ENCODE measurements around the gene PRKCA.

DNA sequence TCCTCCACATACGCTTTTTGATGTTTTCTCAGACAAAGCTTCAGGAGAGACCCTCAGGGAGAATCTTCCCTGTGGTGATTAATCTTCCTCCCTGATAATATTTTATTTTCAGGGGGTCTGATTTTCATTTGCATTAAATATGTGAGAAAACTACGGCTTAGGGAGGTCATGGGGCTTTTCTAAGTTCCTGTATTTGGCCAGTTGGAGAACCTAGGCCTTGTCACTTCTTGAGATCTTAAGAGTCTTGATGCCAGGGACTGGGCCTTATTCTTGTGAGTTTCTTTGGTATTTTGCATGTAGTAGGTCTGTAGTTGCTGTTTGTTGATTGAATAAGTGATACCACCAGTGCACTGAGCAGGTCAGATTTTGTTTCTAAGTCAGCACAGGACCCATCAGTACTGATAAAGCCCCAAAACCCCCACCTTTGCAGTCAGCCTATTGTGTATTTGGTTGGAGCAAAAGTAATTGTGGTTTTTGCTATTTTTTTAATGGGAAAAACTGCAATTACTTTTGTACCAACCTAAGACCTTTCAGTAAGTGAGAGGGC lies 130.1 kb downstream of the PRKCA start:
- TF ChIP-seq E2F5 (CRISPR knock-in tag; IDR thresholded peaks at IDR 0.05): no peak
- TF ChIP-seq ZFP1 (CRISPR knock-in tag; IDR thresholded peaks at IDR 0.05): no peak
- no peak for TF ChIP-seq E4F1 (CRISPR knock-in tag; IDR thresholded peaks at IDR 0.05; ENCODE audit: borderline replicate concordance)
- no peak for TF ChIP-seq EZH2 (IDR thresholded peaks at IDR 0.05; ENCODE audit: borderline replicate concordance, low read depth, low read length)
- no peak for TF ChIP-seq POU5F1 (IDR thresholded peaks at IDR 0.05; ENCODE audit: borderline replicate concordance, low read depth, low read length, partially characterized antibody)

Data from K562 (cell line).